GM12801 (cell line): ENCODE results near the gene ZCCHC7.

Experiments used
- CTCF ChIP-seq: IDR thresholded peaks from one replicate; pipeline ENCODE4 v1.5.1; 2011; ENCODE audit warnings: control low read depth; ENCODE audit not compliant: insufficient read length; ENCODE audit errors: extremely low read depth

The ZCCHC7 gene

DNA sequence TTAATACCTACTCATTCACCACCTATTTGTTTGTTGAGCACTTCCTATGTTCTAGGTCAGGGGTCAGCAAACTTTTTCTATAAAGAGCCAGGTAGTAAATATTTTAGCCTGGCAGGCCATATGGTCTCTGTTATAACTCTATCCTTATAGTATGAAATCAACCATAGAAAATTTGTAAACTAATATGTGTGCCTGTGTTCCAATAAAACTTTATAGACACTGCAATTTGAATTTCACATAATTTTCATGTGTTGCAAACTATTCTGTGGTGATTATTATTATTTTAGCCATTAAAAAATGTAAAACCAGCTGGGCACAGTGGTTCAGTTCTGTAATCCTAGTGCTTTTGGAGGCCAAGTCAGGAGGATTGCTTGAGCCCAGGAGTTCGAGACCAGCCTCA, 223.3 kb downstream of the ZCCHC7 start:
- no peak for TF ChIP-seq CTCF

- no peak for TF ChIP-seq CTCF
Measured at GRCh38 chr9:37345038-37345437, 224.7 kb downstream of the ZCCHC7 start.

GRCh38 chr9:37348917-37349316, 228.5 kb downstream of the ZCCHC7 start:
- TF ChIP-seq CTCF = no peak

GRCh38 chr9:37350486-37351190, 230.3 kb downstream of the ZCCHC7 start:
- TF ChIP-seq CTCF = no peak

DNA sequence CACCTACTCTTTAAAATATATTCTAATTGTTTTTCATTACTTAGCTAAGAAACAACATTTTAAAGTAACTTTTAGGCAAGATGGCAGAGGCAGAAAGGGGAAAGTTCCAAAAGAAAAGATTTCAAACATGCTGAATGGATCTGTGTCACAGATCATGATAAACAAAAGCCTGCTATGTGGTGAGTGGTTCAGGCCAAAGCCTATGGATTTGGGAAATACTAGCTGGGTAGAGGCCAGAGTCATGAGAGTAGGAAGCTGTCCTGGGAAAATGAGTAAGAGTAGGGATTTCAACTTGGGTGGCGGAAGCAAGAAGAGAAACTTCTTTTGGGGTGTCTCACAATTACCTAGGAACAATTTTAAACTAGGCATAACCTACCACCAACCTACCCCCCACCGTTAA, 233.4 kb downstream of the ZCCHC7 start:
- no peak for TF ChIP-seq CTCF

DNA sequence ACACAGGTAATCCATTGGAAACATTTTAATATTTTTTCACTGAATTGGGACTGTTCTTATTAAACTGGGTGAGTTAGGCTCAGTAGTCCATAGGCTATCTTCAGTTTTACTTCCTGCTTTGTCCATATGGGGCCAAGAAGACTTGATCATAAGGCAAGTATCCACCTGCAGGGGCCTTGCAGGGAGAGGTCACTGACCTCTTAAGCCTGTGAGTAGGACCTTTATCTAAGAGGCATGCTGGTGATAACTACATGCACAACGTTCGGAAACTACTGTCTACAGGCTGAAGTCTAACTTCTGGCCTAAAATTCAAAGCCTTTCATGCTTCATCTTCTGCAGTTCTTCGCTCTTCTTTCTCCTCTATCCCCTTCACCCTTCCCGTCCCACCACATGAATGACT, 242.1 kb downstream of the ZCCHC7 start:
- no peak for TF ChIP-seq CTCF

DNA sequence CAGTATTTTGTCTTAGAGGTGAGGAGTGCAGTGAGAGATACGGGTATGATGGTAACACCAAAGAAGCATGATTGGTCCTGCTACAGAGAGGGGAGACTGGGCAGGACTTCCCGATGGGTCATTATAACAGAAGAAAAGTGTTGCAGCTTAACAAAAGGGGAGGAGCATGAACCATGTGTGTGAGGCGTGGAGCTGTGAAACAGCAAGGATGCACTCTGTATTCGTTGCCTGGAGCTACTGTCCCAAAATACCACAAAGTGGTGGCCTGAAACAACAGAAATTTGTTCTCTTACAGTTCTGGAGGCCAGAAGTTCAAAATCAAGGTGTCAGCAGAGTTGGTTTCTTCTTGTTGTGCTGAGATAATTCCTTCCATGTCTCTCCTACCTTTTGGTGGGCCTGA, 242.8 kb downstream of the ZCCHC7 start:
- no peak for TF ChIP-seq CTCF
